ENCODE data around the gene ASIC3. TPM values are rescaled to one million over a fixed set of nuclear protein-coding genes. Genes with fewer than 3 reads are reported as not detected.

The ASIC3 gene
- total RNA-seq, 1 donor from 2014 or later = 5.8 TPM

DNA sequence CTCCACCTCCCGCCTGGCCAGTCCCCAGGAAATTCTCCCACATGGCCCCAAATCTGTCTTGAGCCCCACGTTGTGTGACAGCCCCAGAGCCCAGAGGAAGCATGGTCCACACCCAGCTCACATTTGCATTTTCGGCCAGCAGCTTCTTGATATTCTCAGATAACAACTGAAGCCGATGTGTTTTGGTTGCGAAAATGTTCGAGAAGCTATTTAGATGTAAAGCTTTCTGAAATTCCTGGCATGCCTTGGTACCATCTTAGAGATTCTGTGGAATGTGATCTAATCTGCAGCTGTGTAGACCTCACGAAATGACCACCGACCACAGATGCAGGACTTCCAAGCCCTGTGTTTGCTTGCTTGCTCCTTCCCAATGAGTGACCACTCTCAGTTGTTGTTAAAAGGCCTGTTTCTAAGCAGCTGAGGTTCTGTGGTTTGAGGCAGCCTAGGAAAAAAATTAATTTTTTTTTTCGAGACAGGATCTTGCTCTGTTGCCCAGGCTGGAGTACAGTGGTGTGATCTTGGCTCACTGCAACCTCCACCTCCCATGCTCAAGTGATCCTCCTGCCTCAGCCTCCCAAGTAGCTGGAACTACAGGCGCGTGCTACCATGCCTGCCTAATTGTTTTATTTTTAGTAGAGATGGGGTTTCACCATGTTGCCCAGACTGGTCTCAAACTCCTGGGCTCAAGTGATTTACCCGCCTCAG, 19.9 kb downstream of the ASIC3 start:
- Mint-ChIP-seq H3K4me3 (ENCODE audit: unreplicated experiment) (no peak overlapping the region), H3K4me1 (ENCODE audit: unreplicated experiment) (peaks cover 12% of the 10 kb centered on the region), H3K36me3 (ENCODE audit: unreplicated experiment) (peaks cover 23% of the 10 kb centered on the region)

GRCh38 chr7:151069841-151070573, 21.7 kb downstream of the ASIC3 start:
- H3K4me3 Mint-ChIP-seq (ENCODE audit: unreplicated experiment) = no peak overlapping the region
- peaks cover 7% of the 10 kb centered on the region for H3K4me1 Mint-ChIP-seq (ENCODE audit: unreplicated experiment)
- H3K27me3 Mint-ChIP-seq (ENCODE audit: unreplicated experiment) = no peaks in the 10 kb centered on the region
- no peak overlapping the region for H3K27ac Mint-ChIP-seq (ENCODE audit: unreplicated experiment)
- no peak for TF ChIP-seq CTCF (IDR thresholded peaks at IDR 0.05)
- H3K36me3 Mint-ChIP-seq (ENCODE audit: unreplicated experiment) = peaks cover 27% of the 10 kb centered on the region
- H3K9me3 Mint-ChIP-seq (ENCODE audit: unreplicated experiment) = no peaks in the 10 kb centered on the region
- DNase-seq (ENCODE audit: extremely low spot score, unreplicated experiment) = no peak

More for the DNA sequence above, 19.9 kb downstream of the ASIC3 start:
- Mint-ChIP-seq H3K9me3 (ENCODE audit: unreplicated experiment) (no peaks in the 10 kb centered on the region), H3K27ac (ENCODE audit: unreplicated experiment) (peak overlapping the region; percentile 18), H3K27me3 (ENCODE audit: unreplicated experiment) (no peaks in the 10 kb centered on the region)
- no peak for DNase-seq (ENCODE audit: extremely low spot score, unreplicated experiment)
- TF ChIP-seq CTCF (IDR thresholded peaks at IDR 0.05) = no peak

- Mint-ChIP-seq H3K36me3 (ENCODE audit: unreplicated experiment) (peaks cover 25% of the 10 kb centered on the region), H3K4me3 (ENCODE audit: unreplicated experiment) (no peak overlapping the region), H3K27me3 (ENCODE audit: unreplicated experiment) (no peaks in the 10 kb centered on the region), H3K27ac (ENCODE audit: unreplicated experiment) (no peak overlapping the region), H3K4me1 (ENCODE audit: unreplicated experiment) (peaks cover 7% of the 10 kb centered on the region), H3K9me3 (ENCODE audit: unreplicated experiment) (no peaks in the 10 kb centered on the region)
- DNase-seq (ENCODE audit: extremely low spot score, unreplicated experiment) = no peak
- TF ChIP-seq CTCF (IDR thresholded peaks at IDR 0.05) = no peak
Observed at GRCh38 chr7:151070574-151070960, 22.2 kb downstream of the ASIC3 start.

GRCh38 chr7:151071032-151071866, 22.9 kb downstream of the ASIC3 start:
- no peak for TF ChIP-seq CTCF (IDR thresholded peaks at IDR 0.05)
- Mint-ChIP-seq H3K36me3 (ENCODE audit: unreplicated experiment) (peaks cover 30% of the 10 kb centered on the region), H3K4me1 (ENCODE audit: unreplicated experiment) (peaks cover 7% of the 10 kb centered on the region), H3K4me3 (ENCODE audit: unreplicated experiment) (no peak overlapping the region), H3K9me3 (ENCODE audit: unreplicated experiment) (no peaks in the 10 kb centered on the region), H3K27me3 (ENCODE audit: unreplicated experiment) (no peaks in the 10 kb centered on the region), H3K27ac (ENCODE audit: unreplicated experiment) (no peak overlapping the region)
- no peak for DNase-seq (ENCODE audit: extremely low spot score, unreplicated experiment)
